CD1c-positive myeloid dendritic cell (primary cell): Measurements from ENCODE around the gene RIN2.

ENCODE experiments used
- DNase-seq: peaks from one replicate; pipeline ENCODE4 v3.0.0-alpha.2; 2016; ENCODE audit errors: extremely low spot score

RIN2 gene

DNA sequence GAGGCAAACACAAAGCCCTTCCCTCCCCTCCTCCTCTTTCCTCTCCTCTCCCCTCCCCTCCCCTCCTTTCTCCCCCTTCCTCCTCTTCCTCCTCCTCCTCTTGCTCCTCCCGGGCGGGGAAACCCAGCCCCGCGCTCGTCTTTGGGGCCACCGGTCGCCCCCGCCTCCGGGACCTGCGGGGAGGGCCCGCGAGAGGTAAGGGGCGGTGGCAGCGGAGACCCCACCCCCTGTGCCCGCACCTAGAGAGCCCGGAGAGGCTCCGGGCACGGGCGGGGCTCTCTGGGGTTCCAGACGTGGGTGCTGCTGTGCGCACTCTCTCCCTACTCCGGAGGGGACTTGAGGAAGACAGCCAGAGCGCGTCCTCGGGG lies at the start of gene RIN2:
Gene RIN2 (plus strand): TSS at position 126 of the 368 bp plus-strand sequence. CDS start 131,344 bp downstream, outside the sequence.
- peak; percentile 62 for DNase-seq

DNA sequence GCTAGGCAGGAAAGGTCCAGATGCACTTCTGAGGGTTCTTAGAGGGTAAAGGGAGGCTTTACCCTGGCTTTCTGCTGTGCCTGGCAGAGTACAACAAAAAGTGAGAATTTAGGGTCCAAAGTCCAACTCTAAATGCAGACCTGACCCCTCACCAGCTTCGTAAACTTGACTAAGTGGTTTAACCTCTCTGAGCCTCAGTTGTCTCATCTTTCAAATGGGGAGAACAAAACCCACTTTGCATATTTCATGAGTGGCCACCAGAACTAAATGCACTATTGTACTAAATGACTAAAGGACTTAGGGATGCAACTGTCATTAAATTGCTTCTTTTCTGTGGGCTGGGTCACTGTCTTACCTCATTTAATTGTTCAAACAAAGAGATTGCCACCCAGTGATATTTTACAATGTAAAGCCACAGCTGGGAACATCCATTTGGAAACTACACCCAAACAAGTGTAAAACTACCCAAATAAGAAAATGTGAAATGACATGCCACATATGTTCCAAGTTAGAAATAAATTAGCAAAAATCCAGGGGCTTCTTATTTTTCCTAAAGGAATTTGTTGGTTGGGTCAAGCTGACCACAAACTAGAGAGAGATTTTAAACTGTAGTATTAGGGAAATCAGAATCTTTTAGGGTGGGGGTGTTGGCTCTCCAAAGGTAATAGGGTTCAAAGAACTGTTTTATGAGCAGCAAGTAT lies 48.3 kb upstream of the RIN2 start:
- no peak for DNase-seq

- DNase-seq: no peak
These were observed 47.5 kb upstream of the RIN2 start for GRCh38 chr20:19710336-19711120.

- no peak for DNase-seq
These were observed 46.9 kb upstream of the RIN2 start for GRCh38 chr20:19711126-19711525.

DNA sequence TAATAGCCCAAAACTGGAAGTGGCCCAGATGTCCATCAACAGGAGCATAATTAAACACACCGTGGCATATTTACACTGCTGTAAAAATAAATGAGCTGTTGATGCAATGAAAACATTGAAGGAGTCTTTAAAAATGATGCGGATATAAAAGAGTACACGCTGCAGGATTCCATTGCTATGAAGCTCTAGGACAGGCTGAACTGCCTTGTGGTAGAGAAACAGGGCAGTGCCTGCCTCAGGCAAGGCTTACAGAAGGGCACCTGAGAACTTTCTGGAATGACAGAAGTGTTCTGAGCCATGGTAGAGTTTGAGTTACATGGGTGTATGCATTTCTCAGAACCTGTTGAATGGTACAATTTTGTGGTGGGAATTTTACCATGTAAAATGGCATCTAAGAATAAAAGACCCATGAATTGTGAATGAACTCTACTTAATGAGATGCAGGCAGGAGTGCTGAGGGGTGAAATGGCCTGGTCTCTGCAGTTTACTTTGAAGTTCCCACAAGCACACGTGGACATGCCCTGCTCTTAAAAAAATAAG lies 45.3 kb upstream of the RIN2 start:
- DNase-seq: no peak

DNA sequence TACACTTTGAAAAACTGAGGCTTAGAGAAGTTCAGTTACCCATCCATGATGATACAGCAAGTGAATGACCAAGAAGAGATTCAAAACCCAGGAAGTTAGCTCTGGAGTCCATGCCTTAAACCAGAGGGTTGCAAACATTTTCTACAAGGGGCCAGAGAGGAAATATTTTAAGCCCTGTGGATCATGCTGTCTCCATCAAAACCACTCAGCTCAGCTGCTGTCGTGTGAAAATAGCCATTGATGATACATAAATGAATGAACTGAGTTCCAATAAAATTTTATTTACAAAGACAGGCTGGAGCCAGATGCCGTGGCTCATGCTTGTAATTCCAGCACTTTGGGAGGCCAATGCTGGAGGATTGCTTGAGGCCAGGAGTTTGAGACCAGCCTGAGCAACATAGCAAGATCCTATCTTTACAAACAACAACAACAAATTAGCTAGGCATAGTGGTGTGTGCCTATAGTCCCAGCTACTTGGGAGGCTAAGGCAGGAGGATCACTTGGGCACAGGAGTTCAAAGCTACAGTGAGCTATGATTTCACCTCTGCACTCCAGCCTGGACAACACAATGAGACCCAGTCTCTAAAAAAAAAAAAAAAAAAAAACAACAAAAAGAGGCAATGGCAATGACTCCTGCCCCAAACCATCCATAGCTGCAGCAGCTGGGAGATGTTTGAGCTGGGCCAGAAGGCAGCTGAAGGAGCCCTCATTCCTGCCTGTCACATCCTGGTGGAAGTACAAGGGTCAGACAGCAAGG lies 44.1 kb upstream of the RIN2 start:
- DNase-seq: no peak

DNA sequence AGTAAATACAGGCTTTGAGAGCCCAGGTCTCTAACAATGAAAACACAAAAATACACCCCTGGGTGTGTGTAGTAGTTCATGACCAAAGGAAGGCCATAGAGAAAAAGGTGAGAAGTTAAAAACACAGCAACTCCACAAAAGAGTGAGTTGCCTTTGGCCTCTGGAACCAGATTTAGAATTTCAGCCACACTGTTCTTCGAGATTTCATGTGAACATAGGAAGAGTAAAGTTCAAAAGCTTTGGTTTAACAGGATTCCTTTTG lies 43.5 kb upstream of the RIN2 start:
- no peak for DNase-seq

DNA sequence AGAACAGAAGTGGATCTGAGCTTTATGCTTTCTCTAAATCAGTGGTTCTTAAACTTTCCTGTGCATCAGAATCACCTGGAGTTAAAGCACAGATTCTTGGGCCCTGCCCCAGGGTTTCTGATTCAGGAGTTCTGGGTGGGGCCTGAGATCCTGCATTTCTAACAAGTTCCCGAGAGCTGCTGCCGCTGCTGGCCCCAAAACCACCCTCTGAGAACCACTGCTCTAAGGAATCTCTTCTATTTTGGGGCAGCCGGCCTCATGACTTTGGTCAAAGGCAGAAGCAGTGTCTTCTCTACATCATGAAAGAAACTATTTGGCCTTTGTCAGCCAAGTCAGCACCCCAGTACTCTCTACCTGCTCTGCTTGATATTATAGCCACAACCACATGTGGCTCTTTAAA lies 42.1 kb upstream of the RIN2 start:
- DNase-seq: no peak

DNA sequence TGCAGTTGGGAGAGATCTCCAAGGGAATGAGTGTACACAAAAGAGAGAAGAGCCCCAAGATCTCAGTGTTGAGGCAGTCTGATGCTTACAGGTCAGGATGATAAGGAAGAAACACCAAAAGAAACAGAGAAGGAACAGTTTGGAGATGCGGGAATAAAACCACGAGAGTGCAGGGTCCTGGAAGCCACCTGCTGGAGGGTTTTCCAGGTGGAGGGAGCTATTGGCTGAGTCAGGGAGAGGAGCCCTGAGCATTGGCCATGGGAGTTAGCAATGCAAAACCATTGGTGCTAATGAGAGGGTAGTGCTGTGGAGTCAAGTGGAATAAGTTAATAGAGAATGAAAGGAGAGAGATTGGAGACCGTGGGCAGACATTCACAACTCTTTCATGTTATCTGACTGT lies 39.2 kb upstream of the RIN2 start:
- DNase-seq: no peak

DNA sequence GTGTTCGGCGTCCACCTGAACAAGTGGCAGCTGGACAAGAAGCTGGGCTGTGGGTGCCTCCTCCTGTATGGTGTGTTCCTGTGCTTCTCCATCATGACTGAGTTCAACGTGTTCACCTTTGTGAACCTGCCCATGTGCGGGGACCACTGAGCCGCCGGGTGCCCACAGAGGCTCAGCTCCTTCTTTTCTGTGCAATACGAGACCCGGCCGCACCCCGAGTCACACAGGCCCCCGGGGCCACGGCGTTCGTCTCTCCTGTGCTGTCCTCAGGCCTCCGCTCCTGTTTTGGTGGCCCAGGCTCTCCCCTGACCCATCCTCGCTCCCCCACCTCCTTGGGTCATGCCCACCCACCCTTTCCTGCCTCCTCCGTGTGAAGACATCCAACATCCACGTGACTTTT lies 37.1 kb upstream of the RIN2 start:
- no peak for DNase-seq

GRCh38 chr20:19723051-19723450 lies 35.0 kb upstream of the RIN2 start:
- no peak for DNase-seq

GRCh38 chr20:19723813-19724430 lies 34.1 kb upstream of the RIN2 start:
- no peak for DNase-seq

DNA sequence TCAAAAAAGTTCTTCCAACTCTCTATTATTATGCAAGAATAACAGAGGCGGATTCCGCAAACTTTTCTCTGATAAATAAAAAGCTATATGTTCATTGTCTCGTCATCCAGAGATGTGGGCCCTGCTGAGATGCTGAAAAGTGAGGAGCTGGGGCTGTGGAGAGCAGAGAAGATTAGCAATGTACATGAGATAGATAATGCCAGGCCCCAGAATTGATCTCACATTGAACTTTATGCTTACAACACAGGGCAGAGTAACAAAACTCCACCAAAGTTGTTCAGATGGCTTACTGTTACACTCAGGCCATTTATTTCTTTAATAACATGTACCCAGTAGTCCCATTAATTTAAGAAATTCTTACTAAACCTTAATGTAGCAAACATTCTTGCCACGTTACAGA lies 32.7 kb upstream of the RIN2 start:
- DNase-seq: no peak

- peak; percentile 71 for DNase-seq
These were observed 32.1 kb upstream of the RIN2 start for GRCh38 chr20:19725814-19726525.

DNA sequence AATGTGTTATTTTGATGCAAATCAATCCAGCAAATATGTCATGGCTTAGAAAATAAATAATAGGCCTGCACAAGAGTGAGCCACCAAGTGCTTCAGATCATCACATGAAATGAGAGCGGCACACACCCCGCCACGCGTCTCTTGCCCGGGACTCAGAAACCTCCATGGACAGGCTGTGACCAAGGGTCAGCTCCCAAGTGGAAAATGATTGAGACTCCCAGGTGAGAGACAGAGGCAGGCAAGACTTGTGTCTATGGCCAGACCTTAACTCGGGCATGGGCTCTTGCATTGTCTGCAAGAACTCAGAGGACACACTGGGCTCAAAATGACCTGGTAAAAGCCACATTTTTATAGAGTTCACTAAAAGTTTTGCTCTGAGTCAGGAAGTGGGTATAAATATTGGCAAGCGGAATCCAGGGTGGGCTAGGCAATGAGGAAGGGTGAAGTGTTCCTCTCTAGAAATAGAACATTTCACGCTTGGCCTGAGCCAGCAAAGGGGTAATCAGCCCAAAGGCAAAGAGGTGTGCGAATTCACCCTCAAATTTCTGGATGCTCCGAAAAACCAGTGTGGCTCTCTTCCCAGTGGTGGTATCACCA lies 30.7 kb upstream of the RIN2 start:
- no peak for DNase-seq

- DNase-seq: no peak
These were observed 28.4 kb upstream of the RIN2 start for GRCh38 chr20:19729672-19730071.

GRCh38 chr20:19730706-19731105 lies 27.4 kb upstream of the RIN2 start:
- no peak for DNase-seq

DNA sequence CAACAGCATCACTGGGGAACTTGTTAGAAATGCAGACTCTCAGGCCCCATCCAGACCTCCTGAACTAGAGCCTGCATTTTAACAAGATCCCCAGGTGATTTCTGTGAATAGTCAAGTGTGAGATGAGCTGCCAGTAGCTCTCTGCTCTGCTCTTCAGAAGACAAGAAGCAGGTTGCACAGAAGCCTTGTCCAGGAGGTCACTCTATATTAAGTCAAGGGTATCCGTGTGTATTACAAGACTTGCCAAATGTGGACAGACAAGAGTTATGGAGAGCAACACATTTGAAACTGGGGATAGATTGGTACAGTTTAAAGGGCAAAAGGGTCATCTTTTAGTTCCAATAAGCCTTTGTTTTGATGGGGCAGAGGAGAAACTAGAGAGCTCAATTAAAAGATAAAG lies 23.2 kb upstream of the RIN2 start:
- DNase-seq: no peak

DNA sequence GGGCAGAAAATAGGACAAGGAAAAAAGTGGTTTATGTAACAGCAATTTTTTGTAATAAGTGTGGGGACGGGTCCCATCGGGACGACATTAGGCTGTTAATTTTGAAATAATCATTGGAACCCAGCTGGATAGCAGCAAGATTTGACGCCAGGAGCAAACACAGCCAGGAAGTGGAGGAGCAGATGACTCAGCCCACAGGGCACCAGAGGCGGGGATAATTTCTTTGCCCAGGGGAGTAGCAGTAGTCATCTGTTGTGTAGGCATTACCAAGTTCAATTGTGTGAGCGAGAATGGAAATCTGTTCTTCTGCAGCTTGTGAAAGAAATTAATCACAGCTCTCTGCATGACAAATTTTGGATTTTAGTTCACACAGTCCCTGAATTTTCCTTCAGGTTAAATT lies 22.6 kb upstream of the RIN2 start:
- peak; percentile 83 for DNase-seq

DNA sequence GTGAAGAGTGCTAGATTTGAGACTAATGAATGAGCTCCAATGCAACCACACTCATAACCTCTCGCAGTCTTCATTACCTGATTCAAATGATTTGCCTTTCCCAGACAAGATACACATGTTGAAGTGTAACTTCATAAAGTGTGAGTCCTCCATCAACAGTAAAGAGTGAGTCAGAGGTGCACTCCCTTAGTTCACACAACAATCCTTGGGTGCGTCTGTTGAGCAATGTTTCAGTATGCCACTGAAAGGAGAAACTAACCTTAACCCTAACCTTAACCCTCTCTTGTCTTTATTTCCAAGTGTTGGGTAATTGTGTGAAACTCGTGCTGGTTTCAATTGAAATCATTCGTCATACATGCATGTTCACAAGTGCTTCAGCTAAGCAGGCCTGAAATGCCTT lies 21.0 kb upstream of the RIN2 start:
- peak; percentile 91 for DNase-seq

DNA sequence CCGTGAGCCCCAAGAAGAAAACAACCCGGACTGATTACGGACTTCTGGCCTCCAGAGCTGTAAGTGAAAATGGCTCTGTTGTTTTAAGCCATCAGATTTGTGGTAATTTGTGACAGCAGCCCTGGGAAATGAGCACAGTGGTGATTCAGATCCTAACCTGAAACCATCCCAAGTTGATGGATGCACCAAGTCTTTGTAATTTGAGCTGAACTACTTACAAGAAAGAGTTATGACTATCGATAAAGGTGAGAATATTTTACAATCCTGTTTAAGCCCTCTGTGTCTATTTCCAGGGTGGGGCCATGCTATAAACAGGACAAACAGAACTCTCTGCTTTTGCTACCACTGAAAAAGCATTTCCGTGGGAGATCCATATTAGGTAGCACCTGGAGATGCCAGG lies 19.1 kb upstream of the RIN2 start:
- DNase-seq: no peak
